HL-60 (cell line): Measurements from ENCODE around the gene GRIN3A.

Experiments
- CTCF ChIP-seq: IDR thresholded peaks from one replicate; pipeline ENCODE4 v1.5.1; 2011; ENCODE audit warnings: low read length, control low read depth, inconsistent platforms; ENCODE audit not compliant: insufficient read depth
- GABPA ChIP-seq: IDR thresholded peaks from 2 replicates; pipeline ENCODE4 v1.6.1; 2012; ENCODE audit warnings: low read depth
- POLR2AphosphoS5 ChIP-seq: IDR thresholded peaks from 2 replicates; pipeline ENCODE4 v1.6.1; 2012; ENCODE audit warnings: low read depth
- REST ChIP-seq: IDR thresholded peaks from 2 replicates; pipeline ENCODE4 v1.6.1; 2012; ENCODE audit warnings: low read depth; ENCODE audit not compliant: insufficient replicate concordance

GRCh38 chr9:101604296-101604695 lies 134.2 kb downstream of the GRIN3A start:
- TF ChIP-seq CTCF (no peak), POLR2AphosphoS5 (no peak), REST (no peak), GABPA (no peak)
